Subcutaneous adipose tissue (tissue), 4 donors: ENCODE data around the gene MUC4. TPM values are rescaled to one million over a fixed set of nuclear protein-coding genes. Genes with fewer than 3 reads are reported as not detected.

Experiments used
- CTCF ChIP-seq: fragments of 450-650 bp; IDR thresholded peaks from one replicate; pipeline ENCODE4 v1.5.1; 2016; ENCODE audit warnings: low read depth, mild to moderate bottlenecking, control low read depth, antibody characterized with exemption, moderate library complexity
- total RNA-seq, 4 donors: library from RNA; depleted of rRNA; stranded (reverse); fragments of >200 nt; gene quantifications; one replicate each; pipeline ENCODE4 v1.1.0, GENCODE V29; 2016

MUC4 gene
- total RNA-seq, 4 donors from 2014 or later: not detected

DNA sequence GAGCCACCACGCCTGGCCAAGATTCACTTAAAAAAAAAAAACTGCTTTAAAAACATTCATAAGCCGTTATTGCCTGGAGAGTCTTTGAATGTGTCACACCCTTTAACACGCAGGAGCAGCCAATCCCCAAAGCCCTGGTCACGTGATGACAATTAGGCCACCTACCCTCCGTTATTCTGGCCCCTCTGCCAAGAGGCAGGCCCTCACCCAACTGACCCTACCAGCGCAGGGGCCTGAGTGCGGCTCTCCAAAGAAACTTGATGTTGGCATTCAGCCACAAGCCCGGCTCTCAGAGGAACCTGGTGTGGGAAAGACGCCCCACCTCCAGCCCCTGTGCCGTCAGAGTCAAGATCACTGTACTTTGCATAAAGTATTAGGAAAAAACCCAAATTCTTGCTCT is 11.6 kb upstream of the MUC4 start:
- TF ChIP-seq CTCF: no peak

DNA sequence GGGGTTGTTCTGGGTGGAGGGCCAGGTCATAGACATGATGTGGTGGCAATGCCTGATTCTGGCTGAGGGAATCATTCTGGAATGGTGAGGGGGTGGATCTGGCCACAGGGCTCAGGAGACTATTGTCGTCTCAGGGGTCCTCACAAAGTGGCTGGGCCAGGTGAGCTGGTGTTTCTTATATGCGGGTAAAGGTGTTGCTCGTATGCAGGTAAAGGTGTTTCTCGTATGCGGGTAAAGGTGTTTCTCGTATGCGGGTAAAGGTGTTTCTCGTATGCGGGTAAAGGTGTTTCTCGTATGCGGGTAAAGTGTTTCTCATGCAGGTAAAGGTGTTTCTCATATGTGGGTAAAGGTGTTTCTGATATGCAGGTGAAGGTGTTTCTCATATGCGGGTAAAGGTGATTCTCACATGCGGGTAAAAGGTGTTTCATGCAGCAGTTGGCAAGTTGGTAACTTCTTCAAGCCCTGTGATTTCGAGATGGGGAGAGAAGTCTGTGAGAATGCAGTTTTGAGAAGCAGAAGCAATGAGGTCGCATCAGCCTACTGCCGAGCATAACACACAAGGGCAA is 10.5 kb upstream of the MUC4 start:
- TF ChIP-seq CTCF: no peak

- TF ChIP-seq CTCF: no peak
Observed at GRCh38 chr3:195821403-195822130, 9.8 kb upstream of the MUC4 start.

GRCh38 chr3:195820901-195821300 is 9.2 kb upstream of the MUC4 start:
- TF ChIP-seq CTCF: no peak

GRCh38 chr3:195820186-195820585 is 8.5 kb upstream of the MUC4 start:
- no peak for TF ChIP-seq CTCF

GRCh38 chr3:195818301-195818700 is 6.6 kb upstream of the MUC4 start:
- TF ChIP-seq CTCF: no peak

- TF ChIP-seq CTCF: no peak
Observed at GRCh38 chr3:195817578-195818135, 5.9 kb upstream of the MUC4 start.
